Hematopoietic multipotent progenitor cell (in vitro differentiated cells): ENCODE results near the gene PPP1CA. TPM values are rescaled to one million over a fixed set of nuclear protein-coding genes. Genes with fewer than 3 reads are reported as not detected.

Experiments
- DNase-seq, 3 donors: peaks; one replicate each; pipeline ENCODE4 v3.0.0-alpha.2; 2011 to 2015; ENCODE audit warnings: low read depth in 2 of 3, low spot score in 2 of 3
- total RNA-seq: library from RNA; depleted of rRNA; stranded (reverse); fragments of >200 nt; gene quantifications from one replicate; pipeline ENCODE4 v1.2.3, GENCODE V29; 2012

Gene PPP1CA
- total RNA-seq, 1 donor: 328 TPM

DNA sequence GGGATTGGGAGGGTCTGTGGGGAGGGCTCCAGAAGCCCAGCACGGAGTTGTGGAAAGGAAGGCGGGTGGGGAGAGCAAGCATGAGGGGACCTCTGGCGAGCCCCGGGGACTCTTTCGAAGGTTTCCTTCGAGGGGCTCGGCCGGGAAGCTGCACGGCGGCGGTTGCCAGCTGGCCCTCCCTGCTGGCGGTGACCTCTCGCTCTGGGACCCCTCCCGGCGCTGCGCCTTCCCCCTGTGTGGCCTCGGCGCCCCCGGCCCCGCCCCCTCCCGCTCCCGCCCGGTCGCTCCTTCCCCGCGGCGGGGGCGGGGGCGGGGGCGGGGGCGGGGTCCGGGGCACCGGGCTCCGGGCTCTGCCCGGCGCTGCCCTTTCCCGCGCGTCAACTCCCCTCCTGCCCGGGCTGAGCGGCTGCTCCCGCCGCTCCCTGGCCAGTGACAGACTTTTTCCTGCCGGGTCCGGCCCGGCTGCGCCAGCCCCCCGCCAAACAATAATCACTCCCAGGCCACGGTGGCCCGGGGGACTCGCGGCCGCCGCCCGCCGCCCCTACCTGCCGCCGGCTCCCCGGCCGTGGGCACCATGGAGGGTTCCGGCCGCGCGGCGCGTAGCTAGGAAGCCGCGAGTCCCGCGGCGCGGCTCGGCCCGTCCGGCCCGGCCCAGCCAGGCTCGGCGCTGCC lies 29.2 kb downstream of the PPP1CA start:
- DNase-seq: no peak

DNA sequence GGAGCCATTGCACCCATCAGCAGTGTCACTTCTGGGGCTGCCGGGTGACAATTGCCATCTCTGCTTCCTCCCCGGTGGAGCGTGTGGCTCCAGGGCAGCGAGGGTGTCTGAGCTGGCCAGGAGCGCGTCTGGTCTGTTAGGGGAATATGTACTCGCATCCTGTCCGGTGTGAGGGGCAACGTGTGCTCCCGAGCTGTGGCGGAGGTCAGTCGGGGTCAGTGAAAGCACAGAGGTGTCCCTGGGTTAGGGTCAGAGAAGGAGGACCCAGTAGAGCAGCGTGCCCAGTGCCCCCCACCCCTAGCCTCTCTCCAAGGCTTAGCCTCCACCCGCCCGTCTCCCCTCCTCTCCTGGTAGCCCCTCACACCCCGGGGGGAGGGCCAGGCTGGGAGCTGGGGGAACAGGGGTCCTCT lies 29.7 kb downstream of the PPP1CA start:
- DNase-seq: no peak

DNA sequence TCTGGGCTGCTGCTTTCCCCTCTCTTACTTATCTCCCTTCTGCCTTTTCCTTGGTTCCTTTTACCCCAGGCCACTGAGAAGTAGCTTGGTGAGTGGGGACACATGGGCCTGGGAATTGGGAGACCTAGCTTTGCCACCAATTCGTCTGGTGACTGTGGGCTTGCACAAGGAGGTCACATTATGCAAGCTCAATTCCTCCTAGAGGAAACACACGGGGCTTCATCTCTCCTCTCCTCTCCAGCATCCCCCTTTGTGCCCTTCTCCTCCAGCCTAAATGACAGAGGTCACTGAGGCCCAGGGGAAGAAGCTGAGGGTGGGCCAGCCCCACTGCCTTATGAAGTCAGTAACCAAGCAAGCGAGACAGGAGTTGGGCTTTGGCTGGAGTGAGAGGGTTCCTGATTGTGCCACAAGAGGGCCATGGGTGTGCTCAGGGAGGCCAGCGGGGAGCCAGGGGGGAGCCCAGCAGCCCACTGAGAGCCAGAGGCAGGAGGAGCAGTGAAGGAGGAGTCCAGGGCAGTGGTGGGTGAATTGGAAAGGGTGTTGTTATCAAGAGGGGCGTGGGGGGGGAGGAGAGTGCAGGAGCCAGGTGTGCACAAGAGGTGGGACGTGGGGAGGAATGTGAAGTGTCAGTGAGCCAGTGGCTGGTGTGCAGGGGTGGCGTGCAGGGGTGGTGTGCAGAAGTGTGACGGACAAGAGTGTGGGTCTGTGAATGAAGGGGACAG lies 30.3 kb downstream of the PPP1CA start:
- peak in 1 of 3 donors; percentile 67 for DNase-seq

DNA sequence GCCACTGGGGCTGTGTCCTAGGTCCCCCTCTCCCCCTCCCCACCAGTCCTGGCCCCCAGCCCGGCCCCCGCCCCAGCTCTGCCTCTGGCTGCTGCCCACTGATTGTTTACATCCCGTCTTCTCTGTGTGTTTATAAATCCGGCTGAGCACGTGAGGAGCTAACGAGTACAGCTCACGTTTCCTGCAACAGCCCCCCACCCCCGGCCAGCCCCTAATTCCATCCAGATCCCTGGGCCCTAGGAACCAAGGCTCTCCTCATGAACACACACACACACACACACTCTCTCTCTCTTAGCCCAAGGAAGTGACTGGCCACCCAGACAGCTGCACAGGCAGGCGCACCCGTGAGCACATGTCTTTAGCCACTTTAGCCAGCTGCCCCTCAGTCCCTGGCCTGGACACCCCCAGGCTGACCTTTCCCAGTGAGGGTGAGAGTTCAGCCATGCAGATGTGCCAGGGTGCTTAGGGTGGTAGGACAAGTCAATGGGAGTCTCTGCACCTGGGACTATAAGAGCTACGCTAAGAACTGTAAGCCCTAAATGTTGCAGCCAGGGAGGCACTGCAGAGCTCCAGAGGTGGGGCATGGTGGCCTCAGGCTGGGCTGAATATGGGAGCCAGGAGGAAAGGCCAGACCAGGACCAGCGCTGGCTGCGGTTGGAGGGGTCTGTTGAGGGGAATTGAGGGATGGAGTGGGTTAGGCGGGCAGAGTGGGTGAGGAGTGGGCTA lies 31.1 kb downstream of the PPP1CA start:
- DNase-seq: no peak

DNA sequence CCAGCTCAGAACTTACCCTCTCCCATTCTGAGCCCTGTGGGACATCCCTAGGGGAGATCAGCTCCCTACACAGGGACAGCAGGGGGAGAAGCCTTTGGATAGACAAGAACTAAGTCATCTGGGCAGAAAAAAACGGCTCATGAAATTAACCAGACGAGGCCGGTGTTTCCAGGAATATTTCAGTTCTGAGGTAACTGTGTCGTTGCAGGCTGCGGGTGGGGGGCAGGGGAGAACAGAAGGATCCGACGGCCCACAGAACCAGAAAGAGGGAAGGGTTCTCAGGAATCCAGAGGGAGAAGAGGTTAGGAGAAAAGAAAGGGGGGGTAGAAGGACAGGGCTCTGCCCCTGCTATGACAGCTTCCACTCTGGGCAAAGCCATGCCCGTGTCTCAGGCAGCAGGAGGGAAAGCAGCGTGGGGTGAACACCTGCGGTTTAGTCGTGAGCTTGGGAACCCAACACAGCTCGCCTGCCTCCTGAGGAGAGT lies 31.8 kb downstream of the PPP1CA start:
- no peak for DNase-seq

DNA sequence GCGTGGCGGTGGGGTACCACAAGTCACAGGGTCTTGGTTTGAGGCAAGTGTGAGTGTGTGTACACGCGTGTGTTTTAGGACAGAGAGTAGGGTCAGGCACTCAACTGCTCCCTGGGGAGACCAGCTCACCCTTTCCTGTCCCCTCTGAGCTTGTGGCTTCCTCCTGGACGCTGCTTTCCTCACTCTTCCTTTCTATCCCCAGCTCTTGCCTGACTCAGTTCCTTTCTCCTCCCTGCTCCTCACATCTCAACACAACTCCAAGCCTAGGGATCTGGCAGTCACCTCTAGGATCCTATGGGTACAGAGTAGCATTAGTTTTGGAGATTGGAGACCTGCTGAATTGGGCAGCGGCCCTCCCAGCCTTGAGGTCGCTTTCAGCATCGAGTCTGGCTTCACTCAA lies 32.4 kb downstream of the PPP1CA start:
- DNase-seq: no peak

DNA sequence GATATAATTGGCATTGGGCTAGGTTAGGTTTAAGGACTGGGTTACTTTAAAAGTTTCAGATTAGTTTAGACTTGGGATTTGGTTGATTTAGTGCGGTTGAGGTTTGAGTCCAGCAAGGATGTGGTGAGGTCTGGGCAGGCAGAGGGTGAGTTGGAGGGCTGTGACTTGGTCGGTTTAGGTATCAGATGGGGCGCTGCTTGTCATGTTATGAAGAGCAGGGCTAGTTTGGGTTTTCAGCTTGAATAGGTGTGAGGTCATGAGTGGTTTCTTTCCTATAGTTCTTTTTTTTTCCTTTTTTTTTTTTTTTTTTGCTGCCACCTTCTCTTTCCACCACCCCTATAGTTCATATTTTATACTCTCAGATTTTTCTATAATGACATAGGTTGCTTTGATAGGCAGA lies 33.0 kb downstream of the PPP1CA start:
- DNase-seq: peak in 2 of 3 donors; percentile 58 to 74

DNA sequence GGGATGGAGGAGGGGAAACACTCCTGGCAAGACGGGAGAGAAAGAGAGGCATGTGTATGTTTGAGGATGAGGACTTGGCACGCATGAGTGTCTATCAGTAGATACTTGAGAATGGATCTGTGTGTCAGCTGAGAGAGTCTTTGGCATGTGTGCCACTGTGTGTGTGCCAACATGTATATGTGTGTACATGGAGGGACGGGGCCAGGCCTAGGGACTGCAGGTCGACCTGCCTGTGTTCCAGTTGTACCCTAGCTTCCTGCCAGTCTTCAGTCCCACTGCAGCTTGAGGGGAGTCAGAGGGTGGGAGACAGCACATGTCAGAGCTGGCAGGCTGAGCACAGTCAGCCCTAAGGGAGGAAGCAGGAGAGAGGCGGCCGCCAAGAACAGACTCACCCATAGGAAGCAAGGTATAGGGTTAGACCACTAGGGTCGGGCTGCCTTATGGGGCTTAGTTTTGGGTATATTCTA lies 33.9 kb downstream of the PPP1CA start:
- no peak for DNase-seq

DNA sequence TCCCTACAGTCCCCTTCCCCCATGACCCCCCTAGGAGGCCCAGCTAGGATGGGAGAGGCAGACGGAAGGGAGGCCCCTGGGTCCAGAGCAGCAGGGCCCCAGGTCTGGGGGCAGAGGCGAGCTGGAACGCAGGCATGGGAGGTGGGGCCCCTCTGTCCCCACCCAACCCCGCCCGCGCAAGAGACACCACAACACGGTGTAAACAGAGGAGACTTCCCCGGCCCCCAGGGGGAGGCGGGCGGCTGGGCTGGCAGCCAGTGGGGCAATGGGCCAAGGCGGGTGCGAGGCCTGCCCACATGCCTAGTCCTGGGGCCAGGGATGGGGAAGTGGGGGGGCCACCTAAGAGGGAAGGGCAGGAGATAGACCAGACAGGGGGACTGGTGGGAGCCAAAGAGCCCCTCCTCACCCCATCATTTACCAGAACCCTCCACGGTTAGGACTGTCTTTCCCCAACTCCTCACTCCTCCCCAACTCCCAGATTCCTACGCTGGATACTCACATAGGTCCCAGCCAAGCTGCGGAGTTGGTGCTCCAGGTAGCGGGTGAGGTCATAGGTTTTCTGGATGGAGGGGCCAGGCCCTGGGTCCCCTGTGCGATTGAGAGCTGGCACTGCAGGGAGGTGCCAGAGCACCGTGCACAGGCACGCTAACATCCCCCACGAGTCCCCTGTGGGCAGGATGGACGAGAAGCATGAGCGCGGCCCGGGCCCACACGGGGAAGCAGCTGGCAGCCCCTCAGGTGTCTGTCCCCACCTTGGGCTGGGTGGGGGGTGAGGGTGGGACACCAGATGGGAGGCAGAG lies 34.5 kb downstream of the PPP1CA start:
- DNase-seq: no peak

DNA sequence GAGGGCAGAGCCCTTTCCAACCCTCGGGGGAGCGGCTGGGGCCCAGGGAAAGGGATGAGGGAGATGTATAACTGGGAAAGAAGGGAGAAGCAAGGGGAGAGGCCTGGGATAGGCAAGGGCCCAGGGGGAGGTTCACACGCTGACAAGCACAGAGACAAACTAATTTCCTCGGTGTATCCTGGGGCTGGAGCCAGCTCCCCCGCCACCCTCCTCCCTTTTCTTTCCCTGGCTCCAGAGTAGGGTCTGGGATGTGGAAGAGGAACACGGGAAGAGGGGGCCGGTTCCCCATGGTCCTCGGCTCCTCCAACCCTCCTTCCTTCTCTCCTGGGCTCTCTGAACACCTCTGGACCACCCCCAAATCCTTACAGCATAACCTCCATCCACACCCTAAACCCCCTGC lies 35.1 kb downstream of the PPP1CA start:
- DNase-seq: no peak

DNA sequence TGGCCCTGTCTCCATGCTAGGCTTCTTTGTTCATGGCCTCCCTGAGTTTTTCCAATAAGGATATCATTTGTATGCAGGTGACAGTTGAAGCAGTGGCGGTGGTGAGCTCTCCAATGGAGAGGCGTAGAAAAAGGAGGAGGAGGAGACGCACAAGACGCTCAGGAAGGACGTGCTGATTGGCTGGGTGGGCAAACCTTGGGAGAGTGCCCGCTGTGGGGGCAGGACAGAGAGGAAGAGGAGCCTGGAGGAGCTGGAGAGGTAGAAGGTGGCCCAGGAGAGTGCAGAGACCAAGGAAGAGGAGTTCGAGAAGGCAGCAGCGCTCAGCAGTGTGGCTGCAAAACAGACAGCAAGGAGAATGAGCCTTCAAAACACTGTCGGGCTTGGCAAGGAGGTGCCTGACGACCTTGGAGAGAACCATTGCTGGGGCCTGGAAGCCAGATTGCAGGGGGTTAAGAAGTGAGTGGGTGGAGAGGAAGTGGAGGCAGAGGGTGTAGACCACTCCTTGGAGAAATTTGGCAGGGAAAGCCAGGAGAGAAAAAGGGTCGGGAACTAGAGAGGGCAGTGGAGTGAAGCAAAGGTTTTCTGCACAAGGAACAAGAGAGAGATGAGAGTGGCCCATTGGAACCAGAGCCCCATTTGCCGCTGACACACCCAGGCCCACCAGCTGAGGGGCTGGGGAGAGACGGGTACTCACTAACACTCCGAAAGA lies 35.8 kb downstream of the PPP1CA start:
- no peak for DNase-seq

DNA sequence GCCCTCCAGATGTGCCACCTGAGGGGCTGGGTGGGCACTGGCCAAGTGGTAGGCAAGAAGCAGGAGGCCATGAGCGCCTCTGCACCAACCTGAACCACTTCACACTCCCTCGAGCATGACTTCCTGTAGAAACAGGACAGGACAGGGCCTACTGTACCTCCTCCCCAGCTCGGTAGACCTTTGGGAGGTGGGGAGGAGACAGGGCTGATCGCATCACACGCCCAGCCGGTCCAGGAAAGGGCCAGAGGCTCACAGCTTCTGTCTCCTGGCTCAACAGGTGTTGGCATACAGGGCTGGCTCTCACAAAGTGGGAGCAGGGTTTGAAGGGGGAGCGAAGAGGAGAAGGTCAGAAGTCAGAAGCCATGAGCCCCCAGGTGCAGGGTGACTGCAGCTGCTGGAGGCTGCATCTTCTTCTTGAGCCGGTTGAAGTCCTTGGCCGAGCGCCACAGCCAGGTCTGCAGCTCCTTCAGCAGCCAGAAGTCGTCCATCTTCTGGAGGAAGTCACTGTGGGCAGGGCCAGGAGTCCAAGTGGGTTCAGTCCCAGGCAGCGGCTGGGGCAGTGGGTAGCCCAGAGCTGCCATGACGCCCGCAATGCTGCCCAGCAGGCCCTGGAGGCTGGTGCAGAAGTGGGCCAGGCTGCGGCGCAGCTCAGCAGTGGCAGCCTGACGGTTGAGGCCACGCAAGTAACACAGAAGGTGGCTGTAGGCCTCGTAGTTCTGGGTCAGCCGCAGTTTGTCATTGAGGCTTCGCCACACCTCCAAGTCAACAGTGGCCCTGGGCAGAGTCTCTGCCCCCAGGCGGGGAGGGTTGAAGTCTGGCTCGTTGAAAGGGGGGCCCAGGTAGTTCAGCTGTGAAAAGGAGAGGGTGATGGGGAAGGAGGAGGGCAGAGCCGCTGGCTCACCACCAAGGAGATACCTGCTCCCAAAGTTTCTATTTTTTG lies 36.6 kb downstream of the PPP1CA start:
- no peak for DNase-seq

DNA sequence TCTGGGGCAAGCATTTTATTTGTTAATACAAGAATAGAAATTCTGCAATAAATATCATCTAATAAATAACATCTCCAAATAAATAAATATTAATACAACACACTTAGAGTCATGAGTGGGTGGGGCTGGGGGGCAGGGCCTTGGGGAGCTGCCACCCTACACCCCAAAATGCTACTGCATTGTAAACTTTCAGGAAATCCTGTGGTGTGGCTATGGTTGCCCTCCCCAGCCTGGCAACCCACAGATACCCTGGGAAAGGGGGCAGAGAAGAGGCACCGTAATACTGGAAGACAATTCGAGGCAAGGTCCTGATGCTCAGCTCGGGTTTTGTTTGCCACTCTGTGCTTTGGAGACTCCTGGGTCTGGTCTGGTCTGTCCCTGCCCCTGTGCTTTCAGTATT lies 37.5 kb downstream of the PPP1CA start:
- DNase-seq: no peak

DNA sequence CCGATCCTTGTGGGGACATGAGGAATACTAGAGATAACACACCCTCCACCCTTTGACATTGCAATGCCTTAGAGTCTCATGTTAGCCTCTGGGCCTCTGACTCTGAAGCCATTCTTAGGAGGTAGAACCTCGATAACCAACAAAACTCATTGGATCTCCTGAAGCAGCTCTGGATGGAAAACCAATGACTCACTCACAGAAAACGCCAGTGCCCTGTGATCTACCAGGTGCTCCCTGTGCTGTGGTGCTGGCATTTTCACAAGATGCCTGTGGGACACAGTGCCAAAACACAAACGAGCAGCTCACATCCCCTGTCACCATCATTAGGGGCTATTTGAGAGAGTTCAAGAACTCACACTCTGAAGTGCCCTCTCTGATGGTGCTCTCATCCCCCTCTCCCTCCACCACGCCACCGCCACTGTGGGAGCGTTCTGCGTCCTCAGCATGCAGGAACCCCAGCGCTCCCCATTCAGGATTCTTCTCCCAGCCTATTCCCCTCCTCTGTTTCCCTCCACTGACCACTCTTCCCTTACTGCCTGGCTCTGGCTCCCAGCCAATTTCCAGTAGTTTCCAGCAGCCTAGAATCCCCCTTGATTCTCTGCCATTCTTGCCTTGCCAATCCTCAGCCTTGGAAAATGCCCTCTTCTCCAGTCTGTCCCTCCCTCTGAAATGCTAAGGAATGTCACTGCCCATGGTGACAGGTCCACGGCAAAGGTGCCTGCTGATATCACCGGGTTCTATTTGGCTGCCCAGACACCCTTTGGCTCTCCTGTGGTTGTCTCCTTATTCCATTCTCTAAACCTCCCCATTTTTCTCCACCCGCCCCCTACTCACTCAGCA lies 43.6 kb downstream of the PPP1CA start:
- DNase-seq: no peak

DNA sequence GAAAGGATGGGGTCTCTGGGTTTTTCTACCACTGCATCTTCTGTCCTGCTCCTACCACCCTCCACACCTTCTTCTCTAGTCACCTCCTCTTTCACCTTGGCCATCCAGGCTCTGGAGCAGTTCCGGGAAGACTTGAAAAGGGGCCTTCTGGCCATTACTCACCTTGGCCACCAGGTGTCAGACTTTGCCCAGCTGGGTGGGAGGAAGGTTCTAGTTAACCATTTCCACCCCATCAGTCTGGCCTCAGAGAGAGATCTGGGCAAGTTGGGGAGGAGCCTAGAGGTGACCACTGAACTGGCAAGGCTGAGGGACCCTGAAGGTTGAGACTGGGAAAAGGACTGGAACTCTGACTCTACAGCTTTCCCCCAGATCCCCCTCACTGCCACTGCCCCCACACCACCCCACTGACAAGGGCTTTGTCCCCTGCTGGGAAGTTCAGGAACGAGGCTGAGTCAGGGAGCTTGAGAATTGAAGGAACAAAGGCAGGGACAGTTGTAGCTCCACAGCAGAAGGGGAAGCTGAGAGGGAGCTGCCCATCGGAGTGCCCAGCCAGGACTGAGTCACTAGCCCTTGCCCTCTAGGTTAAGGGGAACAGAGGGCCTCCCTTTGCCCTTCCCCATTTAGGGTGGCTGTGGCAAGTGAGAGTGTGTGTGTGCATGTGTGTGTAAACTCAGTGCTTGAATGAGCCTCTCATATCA lies 44.6 kb downstream of the PPP1CA start:
- DNase-seq: peak in 2 of 3 donors; percentile 65 to 78

DNA sequence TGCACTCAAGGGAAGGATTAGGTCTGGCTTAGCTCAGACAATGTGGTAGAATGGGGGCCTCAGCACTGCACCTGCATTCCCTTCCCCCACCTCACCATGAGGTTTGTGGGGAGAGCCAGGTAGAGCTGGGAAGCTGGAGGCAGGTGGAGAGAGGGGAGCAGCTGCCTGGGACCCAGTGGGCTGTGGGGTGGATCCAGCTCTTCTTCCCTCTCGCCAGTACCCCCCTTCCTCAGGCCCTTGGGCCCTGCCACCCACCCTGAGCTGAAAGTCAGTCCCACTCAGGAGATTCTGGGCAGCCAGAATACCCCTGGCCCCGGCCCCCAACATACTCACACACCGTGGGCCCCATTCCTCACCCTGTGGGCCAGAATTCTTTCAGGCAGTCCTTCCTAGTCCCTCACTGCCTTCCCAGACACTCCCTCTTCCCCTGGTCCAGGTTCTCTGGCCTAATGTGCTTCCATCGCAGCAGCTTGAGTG lies 45.2 kb downstream of the PPP1CA start:
- DNase-seq: no peak

DNA sequence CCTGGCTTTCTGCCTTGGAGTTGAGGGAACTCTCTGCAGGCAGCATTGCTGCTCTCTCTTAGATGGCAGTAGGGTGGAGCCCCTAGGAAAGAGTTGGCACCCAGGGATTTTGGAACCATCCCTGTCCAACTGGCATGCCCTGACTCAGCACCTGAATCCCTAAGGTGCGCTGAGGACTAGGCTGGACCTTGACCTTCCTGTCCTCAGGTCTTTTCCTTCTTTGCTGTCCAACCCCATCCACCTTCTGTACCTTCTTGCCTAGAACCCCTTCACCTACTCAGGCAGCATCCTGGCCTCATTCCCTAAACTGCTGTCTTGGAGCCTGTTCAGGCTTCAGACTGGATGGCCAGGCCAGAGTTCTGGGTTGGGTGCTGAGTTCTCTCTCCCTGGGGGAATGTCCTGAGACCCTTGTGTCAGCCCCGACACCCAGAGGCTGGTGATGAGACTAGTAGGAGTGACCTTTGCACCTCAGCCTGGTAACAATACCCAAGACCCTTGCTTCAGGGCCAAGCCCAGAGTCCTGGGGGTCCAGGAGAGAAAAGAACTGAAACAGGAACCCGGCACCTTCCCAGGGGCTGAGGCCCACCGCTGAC lies 45.8 kb downstream of the PPP1CA start:
- DNase-seq: no peak
